PFSK-1 (cell line): Measurements from ENCODE around the gene HPD.

ENCODE experiments used
- POLR2AphosphoS5 ChIP-seq: IDR thresholded peaks from 2 replicates; pipeline ENCODE4 v1.6.1; 2012; ENCODE audit warnings: low read depth, mild to moderate bottlenecking, control low read depth, low read length, moderate library complexity
- REST ChIP-seq, 2 experiments: IDR thresholded peaks; 2 replicates each; pipeline versions ENCODE4 v1.6.1 to v1.8.0; 2011 to 2012; ENCODE audit warnings: low read depth in 2 of 2, low read length in 2 of 2, control low read depth in 1 of 2, inconsistent platforms in 1 of 2, mild to moderate bottlenecking in 1 of 2, moderate library complexity in 1 of 2; ENCODE audit not compliant: insufficient read depth in 1 of 2
- SIN3A ChIP-seq: IDR thresholded peaks from 2 replicates; pipeline ENCODE4 v1.6.1; 2012; ENCODE audit warnings: mild to moderate bottlenecking, low read length, moderate library complexity, borderline replicate concordance; ENCODE audit not compliant: insufficient read depth
- TAF1 ChIP-seq: IDR thresholded peaks from 2 replicates; pipeline ENCODE4 v1.6.1; 2012; ENCODE audit warnings: low read length, control low read depth, borderline replicate concordance; ENCODE audit not compliant: insufficient read depth

GRCh38 chr12:121822393-121823100 lies 36.1 kb downstream of the HPD start:
- TF ChIP-seq POLR2AphosphoS5, result no peak
- TF ChIP-seq REST (IDR thresholded peaks at IDR 0.05; ENCODE audit: insufficient read depth in 1 of 2, low read depth in 2 of 2, low read length in 2 of 2), result no peak
- TF ChIP-seq SIN3A, result no peak
- no peak for TF ChIP-seq TAF1
